ENCODE measurements around the gene ARPC2.
"Not testable (repeated sequence)": the region's sequence is repeated elsewhere in the genome, so short reads cannot be mapped to it uniquely, and the experiment has no call there.

ARPC2 gene

GRCh38 chr2:218271487-218271797 is 54.5 kb downstream of the ARPC2 start:
- DNase-seq (ENCODE audit: low read depth): no peak

DNA sequence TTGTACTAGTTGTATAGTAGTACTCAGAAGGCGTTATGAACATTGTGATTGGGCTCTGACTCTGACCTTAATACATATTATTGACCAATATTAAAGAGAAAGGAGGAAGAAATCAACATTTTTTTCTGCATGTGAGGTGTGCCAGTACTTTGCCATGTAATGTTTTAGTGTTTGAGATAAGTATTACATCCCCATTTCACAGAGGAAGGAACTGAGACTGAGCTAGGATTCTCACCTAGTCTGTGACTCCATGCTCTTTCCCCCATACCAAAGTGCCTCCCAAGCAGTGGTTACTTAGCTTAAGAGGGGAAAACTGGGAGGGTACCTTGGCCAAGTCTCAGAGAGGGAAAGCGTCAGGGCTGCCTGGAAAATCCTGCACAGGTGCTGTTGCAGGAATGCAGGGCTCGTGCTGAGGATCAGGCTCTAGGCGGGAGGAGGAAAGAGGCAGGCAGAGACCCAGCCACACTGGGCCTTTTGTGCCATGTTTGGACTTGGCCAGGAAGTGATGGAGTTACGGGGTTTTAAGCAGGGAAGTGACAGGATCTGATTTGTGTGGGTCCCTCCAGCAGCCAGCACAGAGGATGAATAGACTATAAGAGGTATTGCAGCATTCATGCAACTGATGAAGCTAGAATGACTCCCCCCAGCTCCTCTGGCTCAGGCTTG is 55.0 kb downstream of the ARPC2 start:
- DNase-seq (ENCODE audit: low read depth): no peak

- DNase-seq (ENCODE audit: low read depth): peak; percentile 73
Observed at GRCh38 chr2:218272531-218273212, 55.7 kb downstream of the ARPC2 start.

GRCh38 chr2:218273214-218273907 is 56.4 kb downstream of the ARPC2 start:
- DNase-seq (ENCODE audit: low read depth): not testable (repeated sequence)

DNA sequence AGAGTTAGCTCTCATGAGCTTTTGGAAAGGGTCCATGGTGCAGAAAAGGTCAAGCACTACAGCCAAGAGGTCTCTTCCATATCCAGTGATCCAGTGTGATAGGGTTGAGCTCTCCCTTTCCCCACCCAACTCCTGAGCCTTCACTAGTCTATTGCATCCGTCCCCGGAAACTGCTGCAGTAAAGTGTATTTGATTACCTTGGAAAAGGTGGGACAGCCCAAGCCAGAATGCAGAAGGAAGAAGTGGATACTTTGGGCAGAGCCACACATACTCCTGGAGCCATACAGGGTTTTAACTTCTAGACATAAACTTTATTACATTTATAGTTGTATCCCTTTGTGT is 56.9 kb downstream of the ARPC2 start:
- no peak for DNase-seq (ENCODE audit: low read depth)

GRCh38 chr2:218274586-218274985 is 57.6 kb downstream of the ARPC2 start:
- DNase-seq (ENCODE audit: low read depth): no peak

GRCh38 chr2:218275371-218276072 is 58.5 kb downstream of the ARPC2 start:
- no peak for DNase-seq (ENCODE audit: low read depth)

DNA sequence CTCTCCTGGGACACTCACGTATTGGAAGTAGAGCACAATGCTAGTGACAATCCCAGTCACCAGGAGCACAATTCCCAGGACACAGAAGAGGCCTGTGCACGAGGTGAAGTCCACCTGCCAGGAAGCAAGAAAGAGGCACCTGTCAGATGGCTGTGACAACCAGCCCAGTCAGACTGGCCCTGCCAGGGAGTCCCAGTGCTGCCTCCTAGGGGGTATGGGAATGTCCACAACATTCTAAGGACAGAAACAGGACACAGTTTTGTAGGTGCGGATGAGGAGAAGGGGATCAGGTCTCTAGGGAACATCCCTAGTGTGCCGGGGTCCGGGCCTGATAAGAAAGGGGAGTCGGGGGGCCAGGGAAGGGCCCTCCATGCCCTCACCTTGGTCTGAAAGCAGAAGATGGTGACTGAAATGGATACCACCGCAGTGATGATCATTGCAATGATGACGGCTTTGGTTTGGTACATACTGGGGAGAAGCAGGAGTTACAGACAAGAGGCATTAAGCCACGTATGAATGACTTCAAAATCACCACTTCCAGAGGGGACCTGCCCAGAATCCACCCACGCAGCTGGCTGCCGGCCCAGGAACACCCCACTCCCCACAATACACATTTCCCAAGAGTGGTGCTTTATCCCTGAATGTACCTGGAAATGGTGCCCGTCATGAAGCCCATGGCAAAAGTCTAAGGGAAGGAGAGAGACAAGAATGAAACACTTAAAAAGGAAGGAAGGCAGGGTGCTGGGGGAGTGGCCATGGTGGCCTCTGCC is 60.2 kb downstream of the ARPC2 start:
- DNase-seq (ENCODE audit: low read depth): no peak

- no peak for DNase-seq (ENCODE audit: low read depth)
Observed at GRCh38 chr2:218277921-218278320, 60.9 kb downstream of the ARPC2 start.

GRCh38 chr2:218278531-218279360 is 61.8 kb downstream of the ARPC2 start:
- no peak for DNase-seq (ENCODE audit: low read depth)

DNA sequence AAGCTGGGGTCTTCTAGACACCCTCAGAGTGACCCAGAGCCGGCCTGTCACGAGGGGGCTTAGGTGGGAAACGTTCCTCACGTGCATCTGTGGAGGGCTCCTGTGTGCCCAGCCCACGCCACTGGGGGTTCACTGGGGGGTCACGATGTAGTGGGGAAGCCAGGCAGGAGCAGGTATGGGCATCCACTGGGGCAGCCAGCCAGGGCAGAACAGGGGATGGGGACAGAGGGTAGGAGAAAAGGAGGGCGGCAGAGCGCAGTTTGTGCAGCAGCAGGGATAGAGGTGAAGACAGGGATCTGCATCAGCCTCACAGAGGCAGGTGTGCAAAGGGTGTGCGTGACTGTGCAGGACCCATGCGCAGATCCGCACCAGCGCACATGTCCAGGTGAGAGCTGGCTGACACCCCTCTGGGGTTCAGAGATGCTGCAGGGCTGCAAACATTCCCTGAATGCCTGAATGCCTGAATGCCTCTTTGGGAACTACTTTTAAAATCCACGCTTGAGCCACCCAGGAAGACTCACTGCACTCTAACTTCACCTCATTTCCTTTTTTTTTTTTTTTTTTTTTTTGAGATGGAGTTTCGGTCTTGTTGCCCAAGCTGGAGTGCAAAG is 63.4 kb downstream of the ARPC2 start:
- no peak for DNase-seq (ENCODE audit: low read depth)

DNA sequence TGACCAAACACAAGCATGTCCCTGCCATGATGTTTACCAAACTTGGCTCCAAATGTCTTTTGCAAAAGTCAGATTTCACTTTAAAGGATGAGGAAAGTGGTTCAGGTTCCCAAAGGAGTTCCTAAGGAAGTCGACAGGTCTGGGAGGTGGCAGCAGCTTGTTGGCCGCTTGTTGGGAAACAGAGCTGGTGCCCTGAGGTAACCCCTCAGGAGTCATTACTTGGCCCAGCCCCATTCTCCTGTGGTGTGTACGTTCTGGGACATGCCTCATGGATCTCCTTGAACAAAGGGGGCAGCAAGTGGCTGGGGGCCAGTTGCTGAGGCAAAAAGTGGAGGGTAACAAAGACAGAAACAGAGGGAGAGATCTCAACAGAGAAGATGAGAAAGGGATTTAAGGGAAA is 64.5 kb downstream of the ARPC2 start:
- no peak for DNase-seq (ENCODE audit: low read depth)

GRCh38 chr2:218282173-218282991 is 65.4 kb downstream of the ARPC2 start:
- no peak for DNase-seq (ENCODE audit: low read depth)

DNA sequence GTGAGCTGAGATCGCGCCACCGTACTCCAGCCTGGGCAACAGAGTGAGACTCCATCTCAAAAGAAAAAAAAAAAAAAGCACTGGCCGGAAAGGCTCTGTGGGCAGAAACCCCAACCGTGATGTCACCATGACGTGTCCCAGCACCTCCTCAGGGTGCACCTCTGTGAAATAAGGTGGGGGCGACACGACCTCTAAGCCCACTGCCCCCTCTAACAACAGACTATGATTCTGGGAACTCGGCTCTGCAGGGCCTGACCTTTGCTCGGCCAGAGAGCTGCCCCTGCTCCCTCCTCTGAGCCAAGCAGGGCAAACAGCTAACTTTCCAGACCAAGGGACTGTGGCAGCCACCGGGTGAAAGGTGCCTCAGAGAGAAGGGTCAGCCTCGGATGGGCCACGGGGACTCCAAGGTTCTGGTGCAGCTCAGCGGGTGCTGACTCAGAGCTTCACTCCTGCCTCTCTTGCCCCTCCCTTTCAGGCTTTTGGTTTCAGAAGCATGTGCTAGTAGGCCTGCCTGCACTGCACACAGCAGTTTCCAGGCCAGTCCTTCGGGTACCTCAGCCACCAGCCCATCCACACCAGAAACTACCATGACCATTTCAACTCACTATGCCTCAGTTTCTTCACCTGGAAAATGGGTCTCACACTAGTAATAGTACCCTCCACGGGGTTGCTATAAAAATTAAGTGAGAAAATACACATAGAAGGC is 67.3 kb downstream of the ARPC2 start:
- DNase-seq (ENCODE audit: low read depth): no peak

GRCh38 chr2:218285604-218286003 is 68.6 kb downstream of the ARPC2 start:
- DNase-seq (ENCODE audit: low read depth): no peak

- DNase-seq (ENCODE audit: low read depth): peak; percentile 74
Observed at GRCh38 chr2:218286570-218287459, 69.8 kb downstream of the ARPC2 start.

DNA sequence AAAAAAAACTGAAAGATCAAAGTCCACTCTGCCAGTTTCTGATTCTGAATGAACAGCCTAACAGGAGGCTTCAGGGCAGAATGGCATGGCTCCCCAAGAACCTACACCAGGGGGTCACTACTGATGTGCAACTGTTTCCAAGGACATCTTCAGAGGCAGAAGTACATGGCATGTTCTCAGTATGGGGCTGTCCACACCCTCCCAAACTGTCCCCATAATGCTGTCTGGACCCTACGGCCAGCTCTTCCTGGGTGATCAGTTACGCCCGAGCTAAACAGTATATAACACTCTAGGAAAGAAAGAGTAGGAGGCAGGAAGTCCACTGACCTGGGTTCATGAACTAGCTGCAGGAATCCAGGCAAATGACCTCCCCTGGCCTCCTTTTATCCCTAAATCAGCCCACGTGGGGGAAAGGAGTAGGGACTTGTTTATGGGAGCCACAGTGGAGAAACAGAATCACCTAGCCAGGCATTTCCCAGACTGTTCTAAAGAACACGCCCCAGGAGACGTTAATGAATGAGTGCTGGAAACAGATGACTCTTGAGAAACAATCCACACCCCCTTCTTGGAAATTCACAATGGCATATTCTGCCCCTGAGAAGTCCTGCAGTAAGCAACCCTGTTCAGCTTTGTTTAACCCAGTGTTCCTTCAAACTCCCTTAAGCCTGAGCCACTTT is 72.8 kb downstream of the ARPC2 start:
- DNase-seq (ENCODE audit: low read depth): no peak
